Panc1 (cell line): Measurements from ENCODE around the gene ARHGEF26. TPM values are rescaled to one million over a fixed set of nuclear protein-coding genes. Genes with fewer than 3 reads are reported as not detected.

Experiments
- ATAC-seq: fragments of 200-7000 bp; cut with Tn5 transposase; 2 replicates; pipeline ENCODE4 v1.9.1; 2020; ENCODE audit warnings: mild to moderate bottlenecking, moderate library complexity
- BruUV-seq: library from RNA; stranded (reverse); fragments of 400-500 nt; replicated peaks from 2 replicates; lab custom pipeline; 2021; lab: Mats Ljungman, UMichigan
- CTCF ChIA-PET: fragments of 300-600 bp; sonication (Branson Sonifier 250); formaldehyde crosslinking; loops from one replicate; lab custom pipeline; 2022; ENCODE audit warnings: antibody characterized with exemption; lab: Charles Lee
- POLR2A ChIA-PET: fragments of 300-600 bp; sonication (Branson Sonifier 250); formaldehyde crosslinking; loops from one replicate; lab custom pipeline; 2022; ENCODE audit warnings: antibody characterized with exemption; lab: Charles Lee
- DNase-seq: peaks from one replicate; pipeline ENCODE4 v3.0.0-alpha.2; 2010; ENCODE audit warnings: low read depth, low spot score
- H3K27ac ChIP-seq: 2 replicates; pipeline ENCODE4 v1.5.1; 2011; ENCODE audit warnings: mild to moderate bottlenecking, low read length, inconsistent platforms
- H3K27me3 ChIP-seq: fragments of 200-500 bp; sonication (Bioruptor generic); 2 replicates; pipeline ENCODE4 v1.6.0; 2014; ENCODE audit warnings: low read length, inconsistent platforms; ENCODE audit not compliant: control insufficient read depth, insufficient read depth
- H3K36me3 ChIP-seq: fragments of 200-500 bp; sonication (Bioruptor generic); 2 replicates; pipeline ENCODE4 v1.5.1; 2014; ENCODE audit warnings: inconsistent platforms, mild to moderate bottlenecking, low read length, moderate library complexity; ENCODE audit not compliant: control insufficient read depth, insufficient read depth
- H3K4me1 ChIP-seq: 2 replicates; pipeline ENCODE4 v1.5.1; 2011; ENCODE audit warnings: inconsistent platforms, mild to moderate bottlenecking, low read length, moderate library complexity; ENCODE audit not compliant: control insufficient read depth, insufficient read depth
- H3K4me3 ChIP-seq, 2 experiments: 2 replicates each; pipeline ENCODE4 v1.5.1; 2011 to 2012; ENCODE audit warnings: low read depth in 2 of 2, low read length in 2 of 2, mild to moderate bottlenecking in 2 of 2, inconsistent platforms in 1 of 2, moderate library complexity in 1 of 2
- H3K9me3 ChIP-seq: fragments of 200-500 bp; sonication (Bioruptor generic); 2 replicates; pipeline ENCODE4 v1.5.1; 2014; ENCODE audit warnings: low read depth, mild to moderate bottlenecking, inconsistent platforms, low read length, moderate library complexity; ENCODE audit not compliant: control insufficient read depth, insufficient read depth
- CTCF ChIP-seq: fragments of 450-650 bp; IDR thresholded peaks from 2 replicates; pipeline ENCODE4 v1.5.1; 2017; ENCODE audit warnings: mild to moderate bottlenecking
- POLR2AphosphoS5 ChIP-seq: IDR thresholded peaks from 2 replicates; pipeline ENCODE4 v1.6.1; 2012; ENCODE audit warnings: mild to moderate bottlenecking, low read depth, low read length, moderate library complexity
- REST ChIP-seq, 2 experiments: IDR thresholded peaks; 2 replicates each; pipeline ENCODE4 v1.6.1; 2011 to 2012; ENCODE audit warnings: low read depth in 2 of 2, control low read depth in 1 of 2, low read length in 1 of 2, mild to moderate bottlenecking in 1 of 2, moderate library complexity in 1 of 2; ENCODE audit not compliant: insufficient read depth in 1 of 2
- SIN3A ChIP-seq: IDR thresholded peaks from 2 replicates; pipeline ENCODE4 v1.6.1; 2012; ENCODE audit warnings: low read depth, mild to moderate bottlenecking, low read length, moderate library complexity, borderline replicate concordance; ENCODE audit not compliant: insufficient read depth
- TCF7L2 ChIP-seq: IDR thresholded peaks from 2 replicates; pipeline ENCODE4 v1.6.1; 2011; ENCODE audit warnings: mild to moderate bottlenecking, low read depth, low read length, inconsistent platforms
- in situ Hi-C: cut with HindIII; loops from 2 replicates; pipeline ENCODE4 v1.10.0; 2016; ENCODE audit warnings: low sequenced_read_pairs, low pct_unique_long_range_greater_than_20kb
- intact Hi-C: fragments of 100-400 bp; cut with micrococcal nuclease; formaldehyde crosslinking; loops from one replicate; pipeline ENCODE4 v1.10.0; 2022; ENCODE audit not compliant: unreplicated experiment
- total RNA-seq: library from RNA; stranded (reverse); gene quantifications from one replicate; pipeline ENCODE4 v1.2.1, GENCODE V29; 2021; ENCODE audit not compliant: unreplicated experiment

ARHGEF26 gene
- total RNA-seq, 1 experiment from 2014 or later, result 2.0 TPM

GRCh38 chr3:154121701-154122551 lies 736 bp downstream of the ARHGEF26 start:
- Histone ChIP-seq H3K36me3 (no peaks in the 10 kb centered on the region; the same call in 1 of the 2 replicates), H3K27me3 (peaks cover 24% of the 10 kb centered on the region), H3K27ac (peak overlapping the region; percentile 55; the same call in 1 of the 2 replicates), H3K4me1 (peaks cover 6% of the 10 kb centered on the region; the same call in 1 of the 2 replicates), H3K4me3 (peak overlapping the region; percentile 55 to 70), H3K9me3 (no peaks in the 10 kb centered on the region)
- CTCF ChIA-PET, result no interaction called here
- no TSS peak for BruUV-seq
- intact Hi-C loops, result loop anchor here (10.0 kb wide), 1 partner anchor 123 kb away; no protein-coding TSS in a partner anchor
- POLR2A ChIA-PET, result no interaction called here
- DNase-seq, result no peak
- ATAC-seq, result peak; percentile 84
- no peak for TF ChIP-seq SIN3A
- TF ChIP-seq REST (IDR thresholded peaks at IDR 0.05; ENCODE audit: insufficient read depth in 1 of 2, low read depth in 2 of 2, low read length in 1 of 2), result no peak
- TF ChIP-seq CTCF, result no peak
- TF ChIP-seq POLR2AphosphoS5, result no peak
- TF ChIP-seq TCF7L2, result no peak
- in situ Hi-C loops, result no loop called here

GRCh38 chr3:154122552-154122911 lies 1.3 kb downstream of the ARHGEF26 start:
- ChIA-PET CTCF (no interaction called here), POLR2A (no interaction called here)
- peak overlapping the region; percentile 55 to 70 for H3K4me3 ChIP-seq
- H3K27me3 ChIP-seq, result peaks cover 24% of the 10 kb centered on the region
- BruUV-seq, result no TSS peak
- H3K9me3 ChIP-seq, result no peaks in the 10 kb centered on the region
- ATAC-seq (no peak), DNase-seq (no peak)
- intact Hi-C loops (loop anchor here (10.0 kb wide), 1 partner anchor 122 kb away; no protein-coding TSS in a partner anchor), in situ Hi-C loops (no loop called here)
- H3K4me1 ChIP-seq, result peaks cover 6% of the 10 kb centered on the region; the same call in 1 of the 2 replicates
- H3K27ac ChIP-seq, result no peak overlapping the region
- no peaks in the 10 kb centered on the region; the same call in 1 of the 2 replicates for H3K36me3 ChIP-seq
- TF ChIP-seq CTCF, result no peak
- TF ChIP-seq REST (IDR thresholded peaks at IDR 0.05; ENCODE audit: insufficient read depth in 1 of 2, low read depth in 2 of 2, low read length in 1 of 2), result no peak
- TF ChIP-seq POLR2AphosphoS5, result no peak
- no peak for TF ChIP-seq SIN3A
- no peak for TF ChIP-seq TCF7L2
